ENCODE results near the gene USP10.

The USP10 gene

GRCh38 chr16:84712801-84713775 lies 13.3 kb downstream of the USP10 start:
- H3K4me3 ChIP-seq (ENCODE audit: low read length), result no peak overlapping the region
- no peak overlapping the region for H3K27ac ChIP-seq (ENCODE audit: low read depth, low read length)
- H3K4me1 ChIP-seq (ENCODE audit: control insufficient read depth, insufficient read depth, low read length), result no peaks in the 10 kb centered on the region
- H3K9ac ChIP-seq (ENCODE audit: low read length), result no peak overlapping the region
- no peaks in the 10 kb centered on the region for H3K36me3 ChIP-seq (ENCODE audit: control insufficient read depth, insufficient read depth, low read length)
- H3K27me3 ChIP-seq (ENCODE audit: control insufficient read depth, insufficient read depth, low read length), result no peaks in the 10 kb centered on the region

DNA sequence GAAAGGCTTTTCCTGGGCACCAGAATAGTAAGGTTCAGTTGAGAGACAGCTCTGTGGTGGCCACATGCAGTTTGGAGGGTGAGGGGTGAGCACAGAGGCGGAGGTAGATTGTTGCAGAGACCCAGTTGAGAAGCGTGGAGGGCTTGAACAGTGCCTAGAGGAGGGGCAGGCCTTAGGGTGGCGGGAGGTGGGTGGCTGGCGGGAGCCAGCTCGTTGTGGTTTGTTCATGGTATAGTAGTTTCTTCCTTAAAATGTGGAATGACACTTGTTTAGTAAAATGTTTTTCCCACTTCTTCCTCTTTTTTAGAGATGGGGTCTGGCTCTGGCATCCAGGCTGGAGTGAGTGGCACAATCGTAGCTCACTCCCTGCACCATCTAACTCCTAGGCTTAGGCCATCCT lies 14.2 kb downstream of the USP10 start:
- Histone ChIP-seq H3K9ac (ENCODE audit: low read length) (no peak overlapping the region), H3K27me3 (ENCODE audit: control insufficient read depth, insufficient read depth, low read length) (no peaks in the 10 kb centered on the region), H3K27ac (ENCODE audit: low read depth, low read length) (no peak overlapping the region), H3K36me3 (ENCODE audit: control insufficient read depth, insufficient read depth, low read length) (no peaks in the 10 kb centered on the region), H3K4me3 (ENCODE audit: low read length) (no peak overlapping the region), H3K4me1 (ENCODE audit: control insufficient read depth, insufficient read depth, low read length) (no peaks in the 10 kb centered on the region)

GRCh38 chr16:84715424-84715823 lies 15.6 kb downstream of the USP10 start:
- H3K36me3 ChIP-seq (ENCODE audit: control insufficient read depth, insufficient read depth, low read length), result no peaks in the 10 kb centered on the region

GRCh38 chr16:84715854-84716253 lies 16.1 kb downstream of the USP10 start:
- Histone ChIP-seq H3K4me3 (ENCODE audit: low read length) (no peak overlapping the region), H3K36me3 (ENCODE audit: control insufficient read depth, insufficient read depth, low read length) (no peaks in the 10 kb centered on the region), H3K27me3 (ENCODE audit: control insufficient read depth, insufficient read depth, low read length) (no peaks in the 10 kb centered on the region), H3K9ac (ENCODE audit: low read length) (no peak overlapping the region), H3K27ac (ENCODE audit: low read depth, low read length) (no peak overlapping the region), H3K4me1 (ENCODE audit: control insufficient read depth, insufficient read depth, low read length) (no peaks in the 10 kb centered on the region)

More at GRCh38 chr16:84715424-84715823, 15.6 kb downstream of the USP10 start:
- H3K27me3 ChIP-seq (ENCODE audit: control insufficient read depth, insufficient read depth, low read length), result no peaks in the 10 kb centered on the region
- no peak overlapping the region for H3K4me3 ChIP-seq (ENCODE audit: low read length)
- H3K27ac ChIP-seq (ENCODE audit: low read depth, low read length), result no peak overlapping the region
- H3K4me1 ChIP-seq (ENCODE audit: control insufficient read depth, insufficient read depth, low read length), result no peaks in the 10 kb centered on the region
- no peak overlapping the region for H3K9ac ChIP-seq (ENCODE audit: low read length)

DNA sequence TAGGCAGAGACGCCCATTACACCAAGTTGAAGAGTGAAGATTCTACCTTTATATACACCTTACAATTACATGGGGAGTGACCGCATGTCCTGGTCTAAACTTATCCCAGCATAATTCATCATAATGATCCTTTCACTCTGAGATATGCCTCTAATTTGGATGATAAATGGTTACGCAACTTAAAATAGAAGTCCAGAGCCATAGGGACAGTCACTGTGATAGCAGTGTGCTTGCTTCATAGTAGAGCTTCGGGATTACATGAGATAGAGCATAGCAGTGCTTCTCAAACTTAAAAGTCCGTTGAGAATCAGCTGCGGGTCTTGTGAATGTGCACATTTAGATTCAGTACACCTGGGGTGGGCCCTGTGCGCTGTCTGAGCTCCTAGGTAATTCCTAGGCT lies 16.9 kb downstream of the USP10 start:
- Histone ChIP-seq H3K27ac (ENCODE audit: low read depth, low read length) (no peak overlapping the region), H3K4me1 (ENCODE audit: control insufficient read depth, insufficient read depth, low read length) (no peaks in the 10 kb centered on the region), H3K27me3 (ENCODE audit: control insufficient read depth, insufficient read depth, low read length) (no peaks in the 10 kb centered on the region), H3K36me3 (ENCODE audit: control insufficient read depth, insufficient read depth, low read length) (no peaks in the 10 kb centered on the region), H3K9ac (ENCODE audit: low read length) (no peak overlapping the region), H3K4me3 (ENCODE audit: low read length) (no peak overlapping the region)

DNA sequence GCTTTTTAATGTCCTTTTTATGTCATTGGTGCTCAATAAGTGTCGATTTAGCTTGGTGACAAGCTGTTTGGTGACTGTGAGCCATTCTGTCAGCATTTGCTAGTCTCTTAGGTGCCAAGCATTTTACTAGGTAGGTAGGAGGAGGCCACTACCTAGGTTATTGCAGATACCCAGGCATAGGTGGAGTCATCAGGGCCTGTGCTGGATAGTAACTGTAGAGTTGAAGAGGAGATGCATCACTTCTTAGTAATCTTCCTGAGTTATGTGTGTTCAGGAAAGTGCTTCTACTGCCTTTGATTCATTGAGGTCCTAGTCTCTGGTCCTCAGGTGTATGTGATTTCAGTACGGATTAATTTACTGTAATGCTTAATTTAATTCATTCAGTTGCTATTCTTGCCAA lies 17.7 kb downstream of the USP10 start:
- no peak overlapping the region for H3K27ac ChIP-seq (ENCODE audit: low read depth, low read length)
- no peaks in the 10 kb centered on the region for H3K27me3 ChIP-seq (ENCODE audit: control insufficient read depth, insufficient read depth, low read length)
- H3K36me3 ChIP-seq (ENCODE audit: control insufficient read depth, insufficient read depth, low read length), result no peaks in the 10 kb centered on the region
- no peak overlapping the region for H3K9ac ChIP-seq (ENCODE audit: low read length)
- H3K4me1 ChIP-seq (ENCODE audit: control insufficient read depth, insufficient read depth, low read length), result no peaks in the 10 kb centered on the region
- H3K4me3 ChIP-seq (ENCODE audit: low read length), result no peak overlapping the region

- H3K4me3 ChIP-seq (ENCODE audit: low read length), result no peak overlapping the region
- H3K4me1 ChIP-seq (ENCODE audit: control insufficient read depth, insufficient read depth, low read length), result peaks cover 8% of the 10 kb centered on the region
- H3K9ac ChIP-seq (ENCODE audit: low read length), result no peak overlapping the region
- H3K27me3 ChIP-seq (ENCODE audit: control insufficient read depth, insufficient read depth, low read length), result no peaks in the 10 kb centered on the region
- no peaks in the 10 kb centered on the region for H3K36me3 ChIP-seq (ENCODE audit: control insufficient read depth, insufficient read depth, low read length)
- no peak overlapping the region for H3K27ac ChIP-seq (ENCODE audit: low read depth, low read length)
Observed at GRCh38 chr16:84720177-84720579, 20.4 kb downstream of the USP10 start.

DNA sequence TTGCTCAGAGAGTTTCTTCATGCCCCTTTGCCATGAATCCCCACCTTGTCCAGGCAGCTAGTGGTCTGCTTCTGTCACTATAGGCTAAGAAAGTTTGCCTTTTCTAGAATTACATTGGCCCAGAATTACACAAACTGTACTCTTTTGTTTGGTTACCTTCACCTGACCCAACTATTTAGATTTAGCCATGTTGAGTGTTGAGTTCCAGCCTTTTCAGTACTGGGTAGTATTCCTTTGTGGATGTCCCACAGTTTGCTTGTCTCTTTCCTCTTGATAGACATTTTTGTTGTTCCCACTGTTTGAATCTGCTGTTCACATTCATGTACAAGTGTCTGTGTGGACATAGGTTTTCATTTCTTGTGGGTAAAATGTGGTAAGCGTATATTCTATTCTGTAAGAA lies 22.3 kb downstream of the USP10 start:
- Histone ChIP-seq H3K4me1 (ENCODE audit: control insufficient read depth, insufficient read depth, low read length) (peaks cover 13% of the 10 kb centered on the region), H3K27ac (ENCODE audit: low read depth, low read length) (no peak overlapping the region), H3K36me3 (ENCODE audit: control insufficient read depth, insufficient read depth, low read length) (no peaks in the 10 kb centered on the region)

GRCh38 chr16:84723906-84724305 lies 24.1 kb downstream of the USP10 start:
- no peak overlapping the region for H3K4me3 ChIP-seq (ENCODE audit: low read length)
- H3K36me3 ChIP-seq (ENCODE audit: control insufficient read depth, insufficient read depth, low read length), result no peaks in the 10 kb centered on the region
- peaks cover 13% of the 10 kb centered on the region for H3K4me1 ChIP-seq (ENCODE audit: control insufficient read depth, insufficient read depth, low read length)
- H3K27me3 ChIP-seq (ENCODE audit: control insufficient read depth, insufficient read depth, low read length), result no peaks in the 10 kb centered on the region
- no peak overlapping the region for H3K27ac ChIP-seq (ENCODE audit: low read depth, low read length)
- no peak overlapping the region for H3K9ac ChIP-seq (ENCODE audit: low read length)

More for the DNA sequence above, 22.3 kb downstream of the USP10 start:
- Histone ChIP-seq H3K4me3 (ENCODE audit: low read length) (no peak overlapping the region), H3K27me3 (ENCODE audit: control insufficient read depth, insufficient read depth, low read length) (no peaks in the 10 kb centered on the region), H3K9ac (ENCODE audit: low read length) (no peak overlapping the region)

- Histone ChIP-seq H3K9ac (ENCODE audit: low read length) (no peak overlapping the region), H3K4me3 (ENCODE audit: low read length) (no peak overlapping the region), H3K27ac (ENCODE audit: low read depth, low read length) (no peak overlapping the region), H3K4me1 (ENCODE audit: control insufficient read depth, insufficient read depth, low read length) (peaks cover 13% of the 10 kb centered on the region), H3K27me3 (ENCODE audit: control insufficient read depth, insufficient read depth, low read length) (no peaks in the 10 kb centered on the region), H3K36me3 (ENCODE audit: control insufficient read depth, insufficient read depth, low read length) (no peaks in the 10 kb centered on the region)
Observed at GRCh38 chr16:84724606-84725309, 25.0 kb downstream of the USP10 start.

DNA sequence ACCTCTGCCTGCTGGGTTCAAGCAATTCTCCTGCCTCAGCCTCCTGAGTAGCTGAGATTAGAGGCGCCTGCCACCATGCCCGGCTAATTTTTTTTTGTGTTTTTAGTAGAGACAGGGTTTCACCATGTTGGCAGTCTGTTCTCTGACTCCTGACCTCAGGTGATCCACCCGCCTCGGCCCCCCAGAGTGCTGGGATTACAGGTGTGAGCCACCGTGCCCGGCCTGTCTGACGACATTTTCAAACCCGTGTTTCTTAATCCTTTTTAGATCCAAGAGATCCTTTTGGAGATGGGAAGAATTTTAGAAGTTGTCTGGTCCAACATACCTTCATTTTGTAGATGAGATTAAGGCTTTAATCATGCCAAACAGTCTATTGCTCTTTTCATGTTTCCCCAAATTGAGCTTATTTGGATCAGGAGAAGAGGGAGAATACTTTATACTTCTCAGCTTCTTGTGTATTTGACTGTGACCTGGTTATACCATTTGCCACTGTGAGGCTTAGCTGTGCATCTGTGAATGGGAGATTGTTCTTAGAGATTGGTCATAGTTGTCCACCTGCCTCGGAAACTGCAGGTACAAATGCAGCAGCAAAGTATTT lies 25.8 kb downstream of the USP10 start:
- no peak overlapping the region for H3K27ac ChIP-seq (ENCODE audit: low read depth, low read length)
- H3K36me3 ChIP-seq (ENCODE audit: control insufficient read depth, insufficient read depth, low read length), result no peaks in the 10 kb centered on the region
- H3K4me1 ChIP-seq (ENCODE audit: control insufficient read depth, insufficient read depth, low read length), result peaks cover 13% of the 10 kb centered on the region
- no peak overlapping the region for H3K9ac ChIP-seq (ENCODE audit: low read length)
- no peak overlapping the region for H3K4me3 ChIP-seq (ENCODE audit: low read length)
- H3K27me3 ChIP-seq (ENCODE audit: control insufficient read depth, insufficient read depth, low read length), result no peaks in the 10 kb centered on the region

- no peaks in the 10 kb centered on the region for H3K27me3 ChIP-seq (ENCODE audit: control insufficient read depth, insufficient read depth, low read length)
- no peaks in the 10 kb centered on the region for H3K36me3 ChIP-seq (ENCODE audit: control insufficient read depth, insufficient read depth, low read length)
- H3K27ac ChIP-seq (ENCODE audit: low read depth, low read length), result no peak overlapping the region
- peaks cover 13% of the 10 kb centered on the region for H3K4me1 ChIP-seq (ENCODE audit: control insufficient read depth, insufficient read depth, low read length)
- H3K9ac ChIP-seq (ENCODE audit: low read length), result no peak overlapping the region
- H3K4me3 ChIP-seq (ENCODE audit: low read length), result peak overlapping the region; percentile 7
Observed at GRCh38 chr16:84726079-84726668, 26.4 kb downstream of the USP10 start.

Measured in rectal smooth muscle tissue (tissue), 1 donor.